Measurements from ENCODE around the gene HDAC5.

HDAC5 gene

GRCh38 chr17:44086364-44087311 lies 36.8 kb downstream of the HDAC5 start:
- DNase-seq, result no peak

GRCh38 chr17:44085908-44086307 lies 37.5 kb downstream of the HDAC5 start:
- DNase-seq, result no peak

- DNase-seq, result no peak
Measured at GRCh38 chr17:44084921-44085320, 38.5 kb downstream of the HDAC5 start.

GRCh38 chr17:44084131-44084538 lies 39.3 kb downstream of the HDAC5 start:
- DNase-seq, result peak; percentile 21

GRCh38 chr17:44083250-44083849 lies 40.1 kb downstream of the HDAC5 start:
- DNase-seq, result peak; percentile 57

GRCh38 chr17:44082256-44082927 lies 41.0 kb downstream of the HDAC5 start:
- no peak for DNase-seq

GRCh38 chr17:44081681-44082080 lies 41.8 kb downstream of the HDAC5 start:
- no peak for DNase-seq

GRCh38 chr17:44079877-44080821 lies 43.3 kb downstream of the HDAC5 start:
- no peak for DNase-seq

- DNase-seq, result no peak
Measured at GRCh38 chr17:44078412-44078811, 45.0 kb downstream of the HDAC5 start.

- DNase-seq, result no peak
Measured at GRCh38 chr17:44077595-44077909, 45.9 kb downstream of the HDAC5 start.

- DNase-seq, result no peak
Measured at GRCh38 chr17:44076716-44077594, 46.5 kb downstream of the HDAC5 start.

- no peak for DNase-seq
Measured at GRCh38 chr17:44075598-44076293, 47.7 kb downstream of the HDAC5 start.

- DNase-seq, result no peak
Measured at GRCh38 chr17:44074911-44075285, 48.5 kb downstream of the HDAC5 start.

GRCh38 chr17:44074231-44074910 lies 49.1 kb downstream of the HDAC5 start:
- DNase-seq, result no peak

GRCh38 chr17:44071772-44072171 lies 51.7 kb downstream of the HDAC5 start:
- no peak for DNase-seq

- DNase-seq, result no peak
Measured at GRCh38 chr17:44071198-44071520, 52.3 kb downstream of the HDAC5 start.

GRCh38 chr17:44070455-44071197 lies 52.8 kb downstream of the HDAC5 start, which contains the start of gene G6PC3:
TSS of gene G6PC3 (plus strand) at chr17:44070735. CDS start at chr17:44070966, 231 bp downstream.
- peak; percentile 98 for DNase-seq

- peak; percentile 35 for DNase-seq
Measured at GRCh38 chr17:44069974-44070454, 53.4 kb downstream of the HDAC5 start.

GRCh38 chr17:44067545-44067940 lies 55.9 kb downstream of the HDAC5 start:
- DNase-seq, result no peak
